Heart right ventricle (tissue), 16 donors: ENCODE data around the gene AFF1. TPM values are rescaled to one million over a fixed set of nuclear protein-coding genes. Genes with fewer than 3 reads are reported as not detected.

Source experiments
- ATAC-seq, 8 donors: fragments of 200-7000 bp; cut with Tn5 transposase; one replicate each; pipeline ENCODE4 v1.9.1; 2020; ENCODE audit warnings: mild to moderate bottlenecking in 8 of 8, moderate library complexity in 8 of 8, moderate number of reproducible peaks in 1 of 8
- DNase-seq, 2 donors: peaks; one replicate each; pipeline ENCODE4 v3.0.0-alpha.2; 2020
- H3K27ac ChIP-seq, 10 donors: fragments of 200-600 bp; sonication (generic) in 2 of 10; one replicate each; pipeline versions ENCODE4 v1.5.0 to v1.8.0; 2020 to 2022; ENCODE audit warnings: mild to moderate bottlenecking in 3 of 10
- H3K27me3 ChIP-seq, 7 donors: fragments of 200-600 bp; one replicate each; pipeline ENCODE4 v1.8.0; 2021 to 2022; ENCODE audit warnings: mild to moderate bottlenecking in 2 of 7
- H3K36me3 ChIP-seq, 9 donors: fragments of 200-600 bp; sonication (generic) in 1 of 9; one replicate each; pipeline versions ENCODE4 v1.5.0 to v1.8.0; 2020 to 2022; ENCODE audit warnings: mild to moderate bottlenecking in 2 of 9
- H3K4me1 ChIP-seq, 9 donors: fragments of 200-600 bp; sonication (generic) in 1 of 9; one replicate each; pipeline versions ENCODE4 v1.5.0 to v1.8.0; 2020 to 2022; ENCODE audit warnings: mild to moderate bottlenecking in 4 of 9
- H3K4me3 ChIP-seq, 10 donors: fragments of 200-600 bp; sonication (generic) in 2 of 10; one replicate each; pipeline versions ENCODE4 v1.5.0 to v1.8.0; 2020 to 2022; ENCODE audit warnings: mild to moderate bottlenecking in 7 of 10, moderate library complexity in 2 of 10
- H3K9me3 ChIP-seq, 11 donors: fragments of 200-600 bp in 10 of 11; sonication (generic) in 2 of 11; one replicate each; pipeline versions ENCODE4 v1.5.0 to v1.8.0; 2013 to 2022; ENCODE audit warnings: mild to moderate bottlenecking in 2 of 11, control low read depth in 1 of 11, moderate library complexity in 1 of 11
- WGBS, 2 donors: extraction: QIAGEN DNeasy Blood & Tissue Kit; methylation state at CpG; one replicate each; pipeline ENCODE4 v1.1.7; 2013; ENCODE audit warnings: inconsistent platforms in 1 of 2; 5-methylcytosine and 5-hydroxymethylcytosine counted together
- intact Hi-C, 10 donors: fragments of 100-400 bp; cut with DNase I; formaldehyde crosslinking; loops; one replicate each; pipeline versions ENCODE4 v1.11.1 to v1.14.2; 2022
- polyA plus RNA-seq, 2 donors: library from polyadenylated mRNA; stranded (reverse); fragments of 200-250 nt; gene quantifications; one replicate each; pipeline ENCODE4 v1.2.3, GENCODE V29; 2013
- total RNA-seq, 10 donors: library from RNA; stranded (reverse); fragmentation: NEBNext Ultra II Directional in 3 of 10; extraction: Animal tissue kit (Norgen Biotek cat#: 25700) in 3 of 10; gene quantifications; one replicate each; pipeline versions ENCODE4 v1.2.1 to v1.2.4, GENCODE V29; 2021 to 2023
- TF ChIP-seq, protein P1 (sequence below), 9 donors: fragments of 200-600 bp; sonication (generic) in 2 of 9; IDR thresholded peaks; one replicate each; pipeline versions ENCODE4 v1.5.0 to v1.8.0; 2021 to 2022; ENCODE audit warnings: antibody characterized with exemption in 9 of 9, mild to moderate bottlenecking in 5 of 9, moderate library complexity in 1 of 9
- donor health status: Arrhythmogenic right ventricular cardiomyopathy.
- donor health status: ischemic (EF 13 %, LVEDD 7.1; RV severe dilation, severe dysfunction).
- donor health status: healthy with polysubstance abuse.
- donor health status: DM: no; HTN: yes; CAD: no.
- donor health status: DM: no; HTN: no; CAD: no.
- donor health status: ischemic (EF 25% LVEDD 6.9; RV normal size, moderate dysfunction).
- donor health status: ischemic (EF 25% LVEDD 5.7; RV mildly dilated, moderate dysfunction).
- donor health status: healthy.
- donor health status: DM: yes; HTN: yes; CAD: no.
- donor health status: Ischemic cardiomyopathy.
- donor health status: ischemic (EF 35%, LVEDD 5.7; RV mildly dilated, moderate dysfunction).
- donor health status: nonischemic (EF 11% LVEDD 7.7; RV severe dilation, severe dysfunction).
- donor health status: DM: yes; HTN: yes; CAD: no.
- donor health status: PGD.
- donor health status: ischemic (EF 29% LVEDD 5.4; RV normal size, mild dysfunction).
- donor health status: nonischemic (EF 23%, LVEDD 6.1; RV moderate dilation, normal function).

The AFF1 gene
- total and polyA plus RNA-seq, 12 donors: 44.4 to 90.2 (median 74.5) TPM

- H3K9me3 ChIP-seq: no peaks in the 10 kb centered on the region
- H3K4me1 ChIP-seq: peaks cover 0 to 30% (median 9%) of the 10 kb centered on the region in 9 donors
- no peak overlapping the region for H3K4me3 ChIP-seq
- TF ChIP-seq, protein P1, sequence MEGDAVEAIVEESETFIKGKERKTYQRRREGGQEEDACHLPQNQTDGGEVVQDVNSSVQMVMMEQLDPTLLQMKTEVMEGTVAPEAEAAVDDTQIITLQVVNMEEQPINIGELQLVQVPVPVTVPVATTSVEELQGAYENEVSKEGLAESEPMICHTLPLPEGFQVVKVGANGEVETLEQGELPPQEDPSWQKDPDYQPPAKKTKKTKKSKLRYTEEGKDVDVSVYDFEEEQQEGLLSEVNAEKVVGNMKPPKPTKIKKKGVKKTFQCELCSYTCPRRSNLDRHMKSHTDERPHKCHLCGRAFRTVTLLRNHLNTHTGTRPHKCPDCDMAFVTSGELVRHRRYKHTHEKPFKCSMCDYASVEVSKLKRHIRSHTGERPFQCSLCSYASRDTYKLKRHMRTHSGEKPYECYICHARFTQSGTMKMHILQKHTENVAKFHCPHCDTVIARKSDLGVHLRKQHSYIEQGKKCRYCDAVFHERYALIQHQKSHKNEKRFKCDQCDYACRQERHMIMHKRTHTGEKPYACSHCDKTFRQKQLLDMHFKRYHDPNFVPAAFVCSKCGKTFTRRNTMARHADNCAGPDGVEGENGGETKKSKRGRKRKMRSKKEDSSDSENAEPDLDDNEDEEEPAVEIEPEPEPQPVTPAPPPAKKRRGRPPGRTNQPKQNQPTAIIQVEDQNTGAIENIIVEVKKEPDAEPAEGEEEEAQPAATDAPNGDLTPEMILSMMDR (IDR thresholded peaks at IDR 0.05): no peak
- intact Hi-C loops: no loop called here
- 98% methylated on average over 6 of the region's 6 CpGs for WGBS, 2 donors
- DNase-seq (no peak), ATAC-seq (no peak)
- peaks cover 0 to 100% (median 79%) of the 10 kb centered on the region in 9 donors for H3K36me3 ChIP-seq
- H3K27me3 ChIP-seq: no peaks in the 10 kb centered on the region
- no peak overlapping the region for H3K27ac ChIP-seq
Observed at GRCh38 chr4:87129681-87130080, 194.9 kb downstream of the AFF1 start.

- H3K27ac ChIP-seq: no peak overlapping the region
Observed at GRCh38 chr4:87130985-87131703, 196.3 kb downstream of the AFF1 start.

GRCh38 chr4:87132035-87132434 lies 197.2 kb downstream of the AFF1 start:
- TF ChIP-seq, protein P1 (IDR thresholded peaks at IDR 0.05): no peak
- intact Hi-C loops: no loop called here
- H3K36me3 ChIP-seq: peaks cover 0 to 100% (median 72%) of the 10 kb centered on the region in 9 donors

More at GRCh38 chr4:87130985-87131703, 196.3 kb downstream of the AFF1 start:
- Histone ChIP-seq H3K4me1 (peaks cover 0 to 37% (median 9%) of the 10 kb centered on the region in 9 donors), H3K4me3 (no peak overlapping the region), H3K9me3 (no peaks in the 10 kb centered on the region), H3K36me3 (peaks cover 0 to 100% (median 77%) of the 10 kb centered on the region in 9 donors), H3K27me3 (no peaks in the 10 kb centered on the region)
- intact Hi-C loops: no loop called here
- 86 to 89% methylated on average over 7 of the region's 7 CpGs for WGBS, 2 donors
- DNase-seq (no peak), ATAC-seq (no peak)
- TF ChIP-seq, protein P1 (IDR thresholded peaks at IDR 0.05): no peak

GRCh38 chr4:87133183-87133582 lies 198.4 kb downstream of the AFF1 start:
- peaks cover 0 to 100% (median 62%) of the 10 kb centered on the region in 9 donors for H3K36me3 ChIP-seq
- H3K4me3 ChIP-seq: no peak overlapping the region
- TF ChIP-seq, protein P1 (IDR thresholded peaks at IDR 0.05): no peak
- 38 to 41% methylated on average over 2 of the region's 2 CpGs for WGBS, 2 donors
- ATAC-seq (peak in 6 of 8 donors; percentile 55 to 74 (median 62)), DNase-seq (no peak)
- H3K27me3 ChIP-seq: no peaks in the 10 kb centered on the region
- intact Hi-C loops: no loop called here
- H3K9me3 ChIP-seq: no peaks in the 10 kb centered on the region
- H3K27ac ChIP-seq: peak overlapping the region in 8 of 10 donors; percentile 26 to 64 (median 58)
- peaks cover 0 to 34% (median 9%) of the 10 kb centered on the region in 9 donors for H3K4me1 ChIP-seq

More at GRCh38 chr4:87132035-87132434, 197.2 kb downstream of the AFF1 start:
- WGBS, 2 donors: 93 to 97% methylated on average over 8 of the region's 8 CpGs
- H3K27me3 ChIP-seq: no peaks in the 10 kb centered on the region
- ATAC-seq: no peak
- H3K4me3 ChIP-seq: no peak overlapping the region
- H3K4me1 ChIP-seq: peaks cover 0 to 37% (median 9%) of the 10 kb centered on the region in 9 donors
- peak overlapping the region in 1 of 10 donors; percentile 64 for H3K27ac ChIP-seq
- DNase-seq: no peak
- no peaks in the 10 kb centered on the region for H3K9me3 ChIP-seq
